Naive thymus-derived CD8-positive, alpha-beta T cell (primary cell): ENCODE measurements around the gene SMTNL2. TPM values are rescaled to one million over a fixed set of nuclear protein-coding genes. Genes with fewer than 3 reads are reported as not detected.

Experiments used
- ATAC-seq, 2 donors: fragments of 150-1000 bp; cut with Tn5 transposase in 1 of 2; sonication (Bioruptor Pico), chemical (Tn5 transposase) in 1 of 2; 1 replicate in 1 of 2; 2 replicates in 1 of 2; pipeline ENCODE4 v1.10.0; 2021; ENCODE audit warnings: mild to moderate bottlenecking in 2 of 2, moderate library complexity in 2 of 2
- POLR2A ChIA-PET: fragments of 350-600 bp; sonication (Branson Sonifier 250); formaldehyde crosslinking; loops from one replicate; lab custom pipeline; 2021; ENCODE audit warnings: antibody characterized with exemption; lab: Charles Lee
- DNase-seq, 10 donors: peaks; one replicate each; pipeline versions ENCODE4 v3.0.0 to v3.0.0-alpha.2; 2020 to 2022
- H3K27ac Mint-ChIP-seq, 10 donors: one replicate each; pipeline ENCODE4 v1.8.0; 2020 to 2022; ENCODE audit warnings: mild to moderate bottlenecking in 10 of 10, mixed read lengths in 10 of 10, moderate library complexity in 4 of 10, inconsistent platforms in 1 of 10
- H3K27me3 Mint-ChIP-seq, 5 donors: one replicate each; pipeline ENCODE4 v1.8.0; 2021 to 2022; ENCODE audit warnings: mixed read lengths in 5 of 5
- H3K36me3 Mint-ChIP-seq, 3 donors: one replicate each; pipeline ENCODE4 v1.8.0; 2020 to 2022; ENCODE audit warnings: mixed read lengths in 3 of 3, mild to moderate bottlenecking in 2 of 3, inconsistent platforms in 1 of 3
- H3K4me1 Mint-ChIP-seq, 4 donors: one replicate each; pipeline ENCODE4 v1.8.0; 2021 to 2022; ENCODE audit warnings: mixed read lengths in 4 of 4
- H3K4me3 Mint-ChIP-seq, 10 donors: one replicate each; pipeline ENCODE4 v1.8.0; 2020 to 2022; ENCODE audit warnings: mild to moderate bottlenecking in 10 of 10, mixed read lengths in 10 of 10, moderate library complexity in 6 of 10, inconsistent platforms in 1 of 10
- H3K9me3 Mint-ChIP-seq, 9 donors: one replicate each; pipeline ENCODE4 v1.8.0; 2020 to 2022; ENCODE audit warnings: mixed read lengths in 9 of 9, mild to moderate bottlenecking in 3 of 9, inconsistent platforms in 1 of 9, moderate library complexity in 1 of 9
- polyA plus RNA-seq, 3 donors: library from polyadenylated mRNA; unstranded; fragments of 300-500 nt; fragmentation: Illumina TruSeq; gene quantifications; one replicate each; pipeline ENCODE4 v1.2.3, GENCODE V29; 2021
- total RNA-seq, 8 experiments: library from RNA in 2 of 8; stranded (reverse) in 2 of 8; gene quantifications; one replicate each; pipeline ENCODE4 v1.2.3 and lab custom pipeline; 2021 to 2026

The SMTNL2 gene
- total RNA-seq: not detected
- polyA plus RNA-seq: not detected
- 0 reads per million in 6 experiments for total RNA-seq (lab: John Stamatoyannopoulos, UW)

DNA sequence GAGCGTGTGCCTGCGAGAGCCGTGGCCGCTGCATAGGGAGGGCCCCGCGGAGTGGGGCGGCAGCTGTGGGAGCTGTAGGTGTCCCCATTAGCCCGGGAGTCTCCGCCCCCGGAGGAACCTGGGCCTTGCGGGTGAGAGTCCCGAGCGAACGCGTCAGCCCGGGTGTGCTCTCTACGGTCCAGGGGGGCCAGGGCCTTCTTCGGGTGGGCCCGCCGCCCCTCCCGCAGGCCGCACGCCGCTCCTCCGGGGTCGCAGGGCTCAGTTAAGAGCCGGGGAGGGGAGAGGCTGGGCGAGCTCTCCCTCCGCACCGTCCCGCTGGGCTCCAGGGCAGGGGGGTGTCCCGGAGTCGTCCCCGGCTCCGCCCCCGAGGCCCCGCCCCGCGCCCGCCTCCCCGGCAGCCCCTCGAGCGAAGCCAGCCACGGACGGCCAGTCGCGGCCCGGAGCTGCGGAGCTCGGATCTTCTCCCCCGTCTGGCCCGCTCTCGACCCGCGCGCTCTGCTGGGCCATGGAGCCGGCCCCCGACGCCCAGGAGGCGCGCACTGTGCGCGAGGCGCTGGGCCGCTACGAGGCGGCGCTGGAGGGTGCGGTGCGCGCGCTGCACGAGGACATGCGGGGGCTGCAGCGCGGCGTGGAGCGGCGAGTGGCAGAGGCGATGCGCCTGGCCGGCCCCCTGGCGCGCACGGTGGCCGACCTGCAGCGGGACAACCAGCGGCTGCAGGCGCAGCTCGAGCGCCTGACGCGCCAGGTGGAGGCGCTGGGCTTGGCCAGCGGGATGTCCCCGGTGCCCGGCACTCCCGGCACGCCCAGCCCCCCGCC, at the start of gene SMTNL2:
TSS of gene SMTNL2 (plus strand) at position 429 of the 816 bp plus-strand sequence. CDS start at position 506, 77 bp downstream.
- DNase-seq (peak in 4 of 10 donors; percentile 18 to 37 (median 26)), ATAC-seq (peak; percentile 62 to 82)
- peaks cover 7 to 50% (median 39%) of the 10 kb centered on the region in 5 donors for H3K27me3 Mint-ChIP-seq
- POLR2A ChIA-PET: no interaction called here
- H3K4me1 Mint-ChIP-seq: peaks cover 2 to 15% (median 7%) of the 10 kb centered on the region in 4 donors
- no peaks in the 10 kb centered on the region for H3K9me3 Mint-ChIP-seq
- H3K4me3 Mint-ChIP-seq: peak within 1 kb of the TSS; percentile 70 to 88 (median 84)
- H3K27ac Mint-ChIP-seq: no peak within 1 kb of the TSS
- H3K36me3 Mint-ChIP-seq: no peaks in the 10 kb centered on the region

DNA sequence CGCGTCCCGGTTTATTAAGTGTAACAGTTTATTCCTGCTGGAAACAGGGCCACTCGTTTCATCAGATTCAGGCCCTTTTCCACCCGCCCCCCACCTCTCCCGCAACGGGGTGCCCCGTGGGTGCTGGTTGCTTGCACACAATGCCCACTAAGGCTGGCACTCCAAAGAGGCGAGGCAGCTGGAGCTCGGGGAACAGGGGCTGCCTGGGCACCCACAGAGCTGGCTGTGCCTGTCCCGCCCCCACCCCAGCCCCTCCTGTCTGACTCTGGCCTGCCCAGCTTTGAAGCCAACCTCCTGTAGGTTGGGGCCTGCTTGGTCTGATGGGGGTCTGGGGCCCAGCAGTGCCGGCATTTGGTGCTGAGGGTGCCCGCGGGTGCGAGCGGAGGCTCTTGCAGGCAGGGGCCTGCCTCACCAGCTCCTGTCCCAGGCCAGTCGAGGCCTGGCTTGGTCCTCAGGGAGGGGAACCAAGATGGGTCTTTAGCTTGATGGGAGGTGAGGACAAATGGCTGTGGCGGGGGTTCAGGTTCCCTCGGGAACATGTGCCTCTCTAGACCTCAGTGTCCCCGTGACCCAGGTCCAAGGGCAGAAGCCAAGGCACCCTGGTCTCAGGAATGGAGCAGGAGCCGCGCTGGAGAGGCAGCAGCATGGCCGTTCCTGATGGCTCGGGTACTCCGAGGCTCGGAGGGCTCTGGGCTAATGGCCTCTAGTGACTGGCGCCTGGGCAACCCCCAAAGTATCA, 49.2 kb upstream of the SMTNL2 start:
- POLR2A ChIA-PET: interaction anchor here (0.5 to 0.7 kb wide), 2 partner anchors 31 to 32 kb away, joined by 3 to 5 read pairs; no protein-coding TSS in a partner anchor
- no peak for ATAC-seq

GRCh38 chr17:4535667-4536258, 48.6 kb upstream of the SMTNL2 start:
- POLR2A ChIA-PET: interaction anchor here (0.5 to 0.7 kb wide), 2 partner anchors 31 kb away, joined by 3 to 5 read pairs; no protein-coding TSS in a partner anchor
- Mint-ChIP-seq H3K9me3 (no peaks in the 10 kb centered on the region), H3K27me3 (peaks cover 0 to 8% (median 3%) of the 10 kb centered on the region in 5 donors), H3K27ac (peak overlapping the region in 1 of 10 donors; percentile 66), H3K4me3 (no peak overlapping the region), H3K36me3 (peaks cover 0 to 12% (median 0%) of the 10 kb centered on the region in 3 donors), H3K4me1 (peaks cover 0 to 14% (median 9%) of the 10 kb centered on the region in 4 donors)
- DNase-seq (no peak), ATAC-seq (no peak)

More for the DNA sequence above, 49.2 kb upstream of the SMTNL2 start:
- Mint-ChIP-seq H3K4me3 (no peak overlapping the region), H3K4me1 (peaks cover 0 to 14% (median 9%) of the 10 kb centered on the region in 4 donors), H3K27ac (peak overlapping the region in 1 of 10 donors; percentile 66), H3K27me3 (peaks cover 0 to 11% (median 3%) of the 10 kb centered on the region in 5 donors), H3K36me3 (peaks cover 0 to 8% (median 0%) of the 10 kb centered on the region in 3 donors), H3K9me3 (no peaks in the 10 kb centered on the region)
- DNase-seq: no peak

GRCh38 chr17:4536259-4536741, 48.0 kb upstream of the SMTNL2 start:
- Mint-ChIP-seq H3K36me3 (peaks cover 0 to 17% (median 2%) of the 10 kb centered on the region in 3 donors), H3K4me3 (no peak overlapping the region), H3K9me3 (no peaks in the 10 kb centered on the region), H3K27ac (no peak overlapping the region), H3K27me3 (peaks cover 0 to 8% (median 3%) of the 10 kb centered on the region in 5 donors), H3K4me1 (peaks cover 0 to 14% (median 9%) of the 10 kb centered on the region in 4 donors)
- POLR2A ChIA-PET: no interaction called here
- DNase-seq (no peak), ATAC-seq (no peak)

GRCh38 chr17:4536742-4537411, 47.5 kb upstream of the SMTNL2 start:
- H3K27ac Mint-ChIP-seq: peak overlapping the region in 2 of 10 donors; percentile 5 to 78
- POLR2A ChIA-PET: interaction anchor here (0.8 kb wide), 1 partner anchor 19 kb away, joined by 3 read pairs; no protein-coding TSS in a partner anchor

DNA sequence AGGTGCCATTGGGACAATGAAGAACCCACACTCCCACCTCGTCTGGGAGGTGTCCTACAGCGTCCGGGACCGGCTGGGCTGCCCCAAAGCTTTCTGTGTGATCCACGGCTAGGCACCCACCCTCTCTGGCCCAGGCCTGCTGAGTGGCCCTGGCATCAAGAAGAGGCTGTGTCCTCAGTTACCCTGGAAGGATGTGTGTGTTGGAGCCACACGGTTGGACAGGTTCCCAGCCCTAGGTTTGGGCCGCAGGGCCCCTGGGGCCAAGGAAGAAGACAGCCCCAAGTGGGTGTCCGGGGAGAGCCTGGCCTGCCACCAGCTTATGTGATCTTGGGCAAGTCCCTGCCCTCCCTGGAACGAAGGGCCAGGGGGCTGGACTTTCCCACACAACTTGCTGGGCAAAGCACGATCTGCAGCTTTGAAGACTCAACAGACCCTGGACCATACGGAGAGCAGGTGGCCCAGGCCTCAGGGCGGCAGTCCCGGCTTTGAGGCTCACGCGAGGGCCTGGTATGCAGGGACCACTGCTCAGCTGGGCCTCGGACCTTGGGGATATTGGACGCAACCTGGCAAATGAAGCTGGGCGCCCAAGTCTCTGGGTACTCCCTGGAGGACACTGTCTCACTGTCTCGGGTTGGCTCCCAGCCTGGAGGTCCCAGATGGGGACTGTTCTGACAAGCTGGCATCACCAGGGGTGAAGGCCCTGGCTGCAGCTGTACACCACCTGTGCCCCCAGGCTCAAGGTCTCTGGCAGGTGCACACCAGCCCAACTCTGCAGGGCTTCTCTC, 46.7 kb upstream of the SMTNL2 start:
- no peak for ATAC-seq
- peaks cover 0 to 12% (median 11%) of the 10 kb centered on the region in 4 donors for H3K4me1 Mint-ChIP-seq
- no peak overlapping the region for H3K27ac Mint-ChIP-seq
- DNase-seq: peak in 1 of 10 donors; percentile 56
- no peaks in the 10 kb centered on the region for H3K9me3 Mint-ChIP-seq
- H3K27me3 Mint-ChIP-seq: peaks cover 0 to 3% (median 0%) of the 10 kb centered on the region in 5 donors
- H3K36me3 Mint-ChIP-seq: peaks cover 0 to 28% (median 2%) of the 10 kb centered on the region in 3 donors
- H3K4me3 Mint-ChIP-seq: no peak overlapping the region
- POLR2A ChIA-PET: interaction anchor here (0.8 kb wide), 1 partner anchor 18 kb away, joined by 3 read pairs; no protein-coding TSS in a partner anchor

More at GRCh38 chr17:4536742-4537411, 47.5 kb upstream of the SMTNL2 start:
- DNase-seq: no peak
- Mint-ChIP-seq H3K36me3 (peaks cover 0 to 21% (median 2%) of the 10 kb centered on the region in 3 donors), H3K27me3 (peaks cover 0 to 8% (median 2%) of the 10 kb centered on the region in 5 donors), H3K4me1 (peaks cover 0 to 14% (median 9%) of the 10 kb centered on the region in 4 donors), H3K9me3 (no peaks in the 10 kb centered on the region), H3K4me3 (no peak overlapping the region)
- ATAC-seq: no peak

- peak in 1 of 10 donors; percentile 55 for DNase-seq
- no peak for ATAC-seq
- Mint-ChIP-seq H3K9me3 (no peaks in the 10 kb centered on the region), H3K4me1 (peaks cover 0 to 8% (median 7%) of the 10 kb centered on the region in 4 donors), H3K4me3 (no peak overlapping the region), H3K27ac (no peak overlapping the region), H3K36me3 (peaks cover 0 to 32% (median 2%) of the 10 kb centered on the region in 3 donors), H3K27me3 (peaks cover 0 to under 1% (median 0%) of the 10 kb centered on the region in 5 donors)
- POLR2A ChIA-PET: no interaction called here
Measured at GRCh38 chr17:4538236-4539002, 45.9 kb upstream of the SMTNL2 start.

DNA sequence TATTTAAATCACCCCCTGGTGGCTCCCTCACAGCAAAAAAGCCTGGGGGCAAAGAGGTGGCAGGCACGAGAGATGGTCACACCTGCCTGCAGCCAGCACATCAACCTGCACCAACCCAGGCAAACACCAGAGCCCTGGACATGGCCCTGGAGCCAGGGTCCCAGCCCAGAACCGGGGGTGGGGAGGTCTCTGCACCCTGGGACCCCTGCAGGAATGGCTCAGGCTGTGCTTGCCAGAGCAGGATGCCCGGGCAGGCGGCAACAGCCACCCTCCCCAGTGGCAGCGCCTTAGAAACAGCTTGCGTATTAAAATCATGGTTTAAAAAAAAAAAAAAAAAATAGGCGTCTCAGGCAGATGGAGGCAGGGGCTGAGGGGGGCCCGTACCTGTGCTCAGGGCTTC, 45.3 kb upstream of the SMTNL2 start:
- POLR2A ChIA-PET: no interaction called here
- DNase-seq (peak in 1 of 10 donors; percentile 37), ATAC-seq (no peak)
- Mint-ChIP-seq H3K27me3 (no peaks in the 10 kb centered on the region), H3K27ac (no peak overlapping the region), H3K36me3 (peaks cover 0 to 34% (median 2%) of the 10 kb centered on the region in 3 donors), H3K9me3 (no peaks in the 10 kb centered on the region), H3K4me3 (no peak overlapping the region), H3K4me1 (peaks cover 0 to 6% (median 5%) of the 10 kb centered on the region in 4 donors)

DNA sequence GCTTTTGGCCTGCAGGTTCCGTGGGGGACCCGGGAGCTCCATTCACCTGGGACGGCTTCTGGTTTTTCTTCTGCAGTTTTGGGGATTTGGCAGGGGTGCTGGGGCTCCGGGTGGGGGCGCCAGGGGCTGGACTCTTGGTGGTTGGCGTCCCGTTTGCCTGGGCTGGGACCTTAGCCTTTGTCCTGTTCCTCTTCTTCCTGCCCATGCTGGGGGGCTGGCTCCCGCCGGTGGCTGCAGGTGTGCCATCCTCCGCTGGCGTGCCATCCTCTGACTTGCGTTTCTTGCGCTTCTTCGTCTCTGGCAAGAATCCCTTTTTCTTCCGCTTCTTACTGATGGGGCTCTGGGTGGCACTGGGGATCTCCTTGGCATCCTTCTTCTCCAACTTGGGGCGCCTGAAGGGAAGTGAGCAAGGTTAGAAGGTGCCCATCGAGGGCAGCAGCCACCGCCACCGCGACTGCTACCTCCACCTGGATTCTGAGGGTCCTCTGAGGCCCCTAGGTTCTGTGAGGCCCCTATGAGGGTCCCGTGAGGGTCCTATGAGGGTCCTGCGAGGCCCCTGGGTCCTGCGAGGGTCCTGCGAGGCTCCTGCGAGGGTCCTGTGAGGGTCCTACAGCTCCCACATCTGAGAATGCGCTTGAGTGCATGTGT, 44.6 kb upstream of the SMTNL2 start:
- peaks cover 0 to 5% (median 4%) of the 10 kb centered on the region in 4 donors for H3K4me1 Mint-ChIP-seq
- peak overlapping the region in 3 of 10 donors; percentile 51 to 87 (median 52) for H3K27ac Mint-ChIP-seq
- ATAC-seq (no peak), DNase-seq (peak in 1 of 10 donors; percentile 53)
- POLR2A ChIA-PET: no interaction called here
- H3K9me3 Mint-ChIP-seq: no peaks in the 10 kb centered on the region
- no peaks in the 10 kb centered on the region for H3K27me3 Mint-ChIP-seq
- H3K4me3 Mint-ChIP-seq: no peak overlapping the region
- H3K36me3 Mint-ChIP-seq: peaks cover 0 to 37% (median 2%) of the 10 kb centered on the region in 3 donors

DNA sequence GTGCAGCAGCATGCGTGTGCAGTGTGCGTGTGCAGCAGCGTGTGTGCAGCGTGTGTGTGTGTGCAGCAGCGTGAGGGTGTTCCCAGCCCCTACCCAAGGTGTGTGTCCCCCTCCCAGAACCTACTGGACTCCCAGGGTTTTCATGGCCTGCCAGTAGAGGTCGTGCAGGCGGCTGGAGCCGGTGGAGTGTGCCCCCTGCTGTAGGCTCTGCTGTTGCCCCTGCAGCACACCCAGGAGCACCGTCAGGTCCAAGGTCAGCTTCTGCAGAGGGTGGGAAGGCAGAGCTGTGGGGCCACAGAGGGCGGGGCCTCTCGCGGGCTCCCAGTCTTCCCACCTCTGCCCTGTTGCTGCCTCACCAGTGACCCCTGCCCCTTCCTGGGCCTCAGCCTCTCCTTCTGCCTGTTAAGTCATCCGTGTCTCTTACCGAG, 44.1 kb upstream of the SMTNL2 start:
- Mint-ChIP-seq H3K27me3 (no peaks in the 10 kb centered on the region), H3K9me3 (no peaks in the 10 kb centered on the region), H3K27ac (peak overlapping the region in 1 of 10 donors; percentile 34), H3K4me1 (peaks cover 0 to 5% (median 4%) of the 10 kb centered on the region in 4 donors), H3K4me3 (no peak overlapping the region), H3K36me3 (peaks cover 0 to 40% (median 2%) of the 10 kb centered on the region in 3 donors)
- POLR2A ChIA-PET: no interaction called here
- DNase-seq (no peak), ATAC-seq (no peak)
